ENCODE data around the gene PRKAR1B. TPM values are rescaled to one million over a fixed set of nuclear protein-coding genes. Genes with fewer than 3 reads are reported as not detected.
"Not testable (repeated sequence)": the region's sequence is repeated elsewhere in the genome, so short reads cannot be mapped to it uniquely, and the experiment has no call there.

The PRKAR1B gene
- total RNA-seq, 1 experiment from 2014 or later = 43.3 TPM

- Histone ChIP-seq H3T11ph (ENCODE audit: low read length) (no peak overlapping the region), H3K56ac (ENCODE audit: insufficient read length, low read depth, low read length) (no peak overlapping the region), H2AK5ac (ENCODE audit: insufficient read length, low read length) (no peak overlapping the region), H3K9me3 (ENCODE audit: control insufficient read depth, low read depth, low read length) (peaks cover 14% of the 10 kb centered on the region), H4K91ac (ENCODE audit: insufficient read length, low read depth, low read length) (no peak overlapping the region), H3K79me1 (ENCODE audit: insufficient read depth, low read depth, low read length, poor library complexity, severe bottlenecking) (peaks cover 3% of the 10 kb centered on the region), H2BK15ac (ENCODE audit: low read depth, low read length) (no peak overlapping the region), H3K4me1 (ENCODE audit: insufficient read depth, low read length) (no peaks in the 10 kb centered on the region), H3K9ac (ENCODE audit: extremely low read depth, insufficient read length, low read length) (no peak overlapping the region), H3K14ac (ENCODE audit: insufficient read depth, low read length) (no peak overlapping the region), H3K4me2 (ENCODE audit: insufficient read depth, insufficient read length, low read length) (no peak overlapping the region), H2BK20ac (ENCODE audit: low read depth, low read length, poor library complexity, severe bottlenecking) (no peak overlapping the region), H4K5ac (ENCODE audit: insufficient read length, low read depth, low read length) (no peak overlapping the region), H4K8ac (replicated peaks; ENCODE audit: insufficient read length, low read depth, low read length) (no peak overlapping the region), H4K20me1 (ENCODE audit: control insufficient read depth, insufficient read depth, insufficient read length) (no peaks in the 10 kb centered on the region), H3K23me2 (ENCODE audit: insufficient read length, low read depth, low read length, poor library complexity, severe bottlenecking) (no peaks in the 10 kb centered on the region), H2BK120ac (ENCODE audit: low read depth, low read length, poor library complexity, severe bottlenecking) (no peak overlapping the region), H2AFZ (ENCODE audit: low read length) (no peak overlapping the region), H3K18ac (ENCODE audit: insufficient read length, low read depth, low read length) (no peak overlapping the region), H2BK12ac (ENCODE audit: insufficient read length, low read depth, low read length) (no peak overlapping the region), H3K27ac (ENCODE audit: insufficient read length, low read depth, low read length) (no peak overlapping the region), H3K27me3 (ENCODE audit: insufficient read depth, low read length) (no peaks in the 10 kb centered on the region), H3K79me2 (ENCODE audit: insufficient read depth, low read length) (peaks cover 2% of the 10 kb centered on the region; the same call in 1 of the 2 replicates), H3K4ac (ENCODE audit: low read depth, low read length) (no peak overlapping the region), H3K23ac (ENCODE audit: insufficient read length, low read depth, low read length) (no peak overlapping the region), H2BK5ac (ENCODE audit: insufficient read length, low read length) (no peak overlapping the region)
- H3K9me3 Mint-ChIP-seq = peaks cover 0 to 6% of the 10 kb centered on the region in 2 experiments; a peak in 2 of 5 replicates
- DNase-seq = no peak
- no peaks in the 10 kb centered on the region for H3K27me3 Mint-ChIP-seq (ENCODE audit: low read depth)
- peaks cover 0 to 6% (median 5%) of the 10 kb centered on the region in 3 experiments; a peak in 4 of 7 replicates for H3K36me3 Mint-ChIP-seq (ENCODE audit: insufficient read depth in 1 of 3, low read depth in 3 of 3)
- no peak overlapping the region for H3K4me3 Mint-ChIP-seq
- WGBS (ENCODE audit: extremely low coverage, insufficient read length, low lambda C conversion rate) = no CpG with 5 or more reads among the region's 4 CpGs
- no peaks in the 10 kb centered on the region for H3K4me1 Mint-ChIP-seq
- TF ChIP-seq, protein P1, sequence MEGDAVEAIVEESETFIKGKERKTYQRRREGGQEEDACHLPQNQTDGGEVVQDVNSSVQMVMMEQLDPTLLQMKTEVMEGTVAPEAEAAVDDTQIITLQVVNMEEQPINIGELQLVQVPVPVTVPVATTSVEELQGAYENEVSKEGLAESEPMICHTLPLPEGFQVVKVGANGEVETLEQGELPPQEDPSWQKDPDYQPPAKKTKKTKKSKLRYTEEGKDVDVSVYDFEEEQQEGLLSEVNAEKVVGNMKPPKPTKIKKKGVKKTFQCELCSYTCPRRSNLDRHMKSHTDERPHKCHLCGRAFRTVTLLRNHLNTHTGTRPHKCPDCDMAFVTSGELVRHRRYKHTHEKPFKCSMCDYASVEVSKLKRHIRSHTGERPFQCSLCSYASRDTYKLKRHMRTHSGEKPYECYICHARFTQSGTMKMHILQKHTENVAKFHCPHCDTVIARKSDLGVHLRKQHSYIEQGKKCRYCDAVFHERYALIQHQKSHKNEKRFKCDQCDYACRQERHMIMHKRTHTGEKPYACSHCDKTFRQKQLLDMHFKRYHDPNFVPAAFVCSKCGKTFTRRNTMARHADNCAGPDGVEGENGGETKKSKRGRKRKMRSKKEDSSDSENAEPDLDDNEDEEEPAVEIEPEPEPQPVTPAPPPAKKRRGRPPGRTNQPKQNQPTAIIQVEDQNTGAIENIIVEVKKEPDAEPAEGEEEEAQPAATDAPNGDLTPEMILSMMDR (conservative IDR thresholded peaks at IDR 0.05) = no peak
- H3K27ac Mint-ChIP-seq = no peak overlapping the region
These were observed 74.2 kb downstream of the PRKAR1B start for GRCh38 chr7:652881-653280.

DNA sequence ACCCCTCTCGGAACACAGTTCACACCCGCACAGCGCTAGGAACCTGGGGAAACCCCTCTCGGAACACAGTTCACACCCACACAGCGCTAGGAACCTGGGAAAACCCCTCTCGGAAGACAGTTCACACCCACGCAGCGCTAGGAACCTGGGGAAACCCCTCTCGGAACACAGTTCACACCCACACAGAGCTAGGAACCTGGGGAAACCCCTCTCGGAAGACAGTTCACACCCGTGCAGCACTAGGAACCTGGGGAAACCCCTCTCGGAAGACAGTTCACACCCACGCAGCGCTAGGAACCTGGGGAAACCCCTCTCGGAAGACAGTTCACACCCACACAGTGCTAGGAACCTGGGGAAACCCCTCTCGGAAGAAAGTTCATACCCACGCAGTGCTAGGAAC is 74.9 kb downstream of the PRKAR1B start:
- H2BK20ac ChIP-seq (ENCODE audit: low read depth, low read length, poor library complexity, severe bottlenecking); H3K9ac ChIP-seq (ENCODE audit: extremely low read depth, insufficient read length, low read length); H3K18ac ChIP-seq (ENCODE audit: insufficient read length, low read depth, low read length); H3K4ac ChIP-seq (ENCODE audit: low read depth, low read length); DNase-seq; H2BK12ac ChIP-seq (ENCODE audit: insufficient read length, low read depth, low read length); H3K9me3 Mint-ChIP-seq; H4K20me1 ChIP-seq (ENCODE audit: control insufficient read depth, insufficient read depth, insufficient read length); H3K4me3 Mint-ChIP-seq; H3K23ac ChIP-seq (ENCODE audit: insufficient read length, low read depth, low read length); H3K27me3 Mint-ChIP-seq (ENCODE audit: low read depth); H3K56ac ChIP-seq (ENCODE audit: insufficient read length, low read depth, low read length); H4K91ac ChIP-seq (ENCODE audit: insufficient read length, low read depth, low read length); H3K27ac Mint-ChIP-seq; H2BK15ac ChIP-seq (ENCODE audit: low read depth, low read length); H4K8ac ChIP-seq (replicated peaks; ENCODE audit: insufficient read length, low read depth, low read length); H3K14ac ChIP-seq (ENCODE audit: insufficient read depth, low read length); H3T11ph ChIP-seq (ENCODE audit: low read length); H2BK5ac ChIP-seq (ENCODE audit: insufficient read length, low read length); H2BK120ac ChIP-seq (ENCODE audit: low read depth, low read length, poor library complexity, severe bottlenecking); H3K79me2 ChIP-seq (ENCODE audit: insufficient read depth, low read length); H3K4me2 ChIP-seq (ENCODE audit: insufficient read depth, insufficient read length, low read length); H3K36me3 Mint-ChIP-seq (ENCODE audit: insufficient read depth in 1 of 3, low read depth in 3 of 3); H3K23me2 ChIP-seq (ENCODE audit: insufficient read length, low read depth, low read length, poor library complexity, severe bottlenecking); H3K27me3 ChIP-seq (ENCODE audit: insufficient read depth, low read length); H3K4me1 Mint-ChIP-seq; H2AFZ ChIP-seq (ENCODE audit: low read length); H2AK5ac ChIP-seq (ENCODE audit: insufficient read length, low read length); H4K5ac ChIP-seq (ENCODE audit: insufficient read length, low read depth, low read length); H3K4me1 ChIP-seq (ENCODE audit: insufficient read depth, low read length); H3K79me1 ChIP-seq (ENCODE audit: insufficient read depth, low read depth, low read length, poor library complexity, severe bottlenecking); H3K27ac ChIP-seq (ENCODE audit: insufficient read length, low read depth, low read length): not testable (repeated sequence)
- WGBS (ENCODE audit: extremely low coverage, insufficient read length, low lambda C conversion rate) = no CpG with 5 or more reads among the region's 17 CpGs
- peaks cover 14% of the 10 kb centered on the region for H3K9me3 ChIP-seq (ENCODE audit: control insufficient read depth, low read depth, low read length)
